ENCODE results near the gene DOLK.

Gene DOLK

GRCh38 chr9:128906741-128907140 lies 40.7 kb downstream of the DOLK start:
- DNase-seq (ENCODE audit: low spot score), result no peak

GRCh38 chr9:128905964-128906363 lies 41.4 kb downstream of the DOLK start:
- no peak for DNase-seq (ENCODE audit: low spot score)

GRCh38 chr9:128903871-128904620 lies 43.4 kb downstream of the DOLK start:
- DNase-seq (ENCODE audit: low spot score), result no peak

DNA sequence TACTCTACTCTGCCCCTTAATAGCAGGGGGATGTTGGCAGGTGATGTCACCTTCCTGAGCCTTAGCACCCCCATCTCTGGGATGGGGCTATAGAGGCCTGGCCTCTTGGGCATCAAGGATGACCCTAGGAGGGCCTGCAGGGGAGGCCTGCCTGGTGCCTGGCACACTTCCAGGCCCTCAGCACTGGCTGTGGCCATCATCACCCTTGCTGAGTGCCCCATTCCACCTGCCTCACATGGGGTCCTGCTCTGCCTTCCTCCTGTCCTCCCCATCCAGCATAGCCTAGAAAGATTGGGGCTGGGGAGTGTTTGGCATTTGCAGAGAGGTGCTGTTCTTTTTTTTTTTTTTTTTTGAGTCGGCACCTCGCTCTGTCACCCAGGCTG lies 44.3 kb downstream of the DOLK start:
- DNase-seq (ENCODE audit: low spot score), result no peak

- no peak for DNase-seq (ENCODE audit: low spot score)
These were observed 44.9 kb downstream of the DOLK start for GRCh38 chr9:128902351-128903078.

DNA sequence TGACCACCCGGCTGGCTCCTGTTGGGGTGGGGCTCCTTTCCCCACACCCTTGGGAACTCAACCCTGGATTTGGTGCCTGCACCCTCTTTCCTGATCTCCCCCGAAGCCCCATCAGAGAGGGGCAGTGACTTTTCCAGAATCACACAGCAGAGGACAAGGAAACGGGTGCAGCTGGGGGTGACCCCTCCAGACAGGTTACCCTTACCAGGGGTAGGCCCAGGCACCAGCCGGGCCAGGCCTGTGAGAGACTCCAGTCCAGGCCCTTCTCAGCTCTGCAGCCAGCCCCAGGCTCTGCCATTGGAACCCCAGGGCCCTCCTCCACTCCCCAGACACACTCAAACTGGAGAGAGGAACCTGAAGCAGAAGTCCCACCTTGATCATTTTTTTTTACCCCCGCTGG lies 45.6 kb downstream of the DOLK start:
- no peak for DNase-seq (ENCODE audit: low spot score)

GRCh38 chr9:128901379-128901778 lies 46.0 kb downstream of the DOLK start:
- DNase-seq (ENCODE audit: low spot score), result no peak

GRCh38 chr9:128899566-128900322 lies 47.7 kb downstream of the DOLK start:
- DNase-seq (ENCODE audit: low spot score), result no peak

DNA sequence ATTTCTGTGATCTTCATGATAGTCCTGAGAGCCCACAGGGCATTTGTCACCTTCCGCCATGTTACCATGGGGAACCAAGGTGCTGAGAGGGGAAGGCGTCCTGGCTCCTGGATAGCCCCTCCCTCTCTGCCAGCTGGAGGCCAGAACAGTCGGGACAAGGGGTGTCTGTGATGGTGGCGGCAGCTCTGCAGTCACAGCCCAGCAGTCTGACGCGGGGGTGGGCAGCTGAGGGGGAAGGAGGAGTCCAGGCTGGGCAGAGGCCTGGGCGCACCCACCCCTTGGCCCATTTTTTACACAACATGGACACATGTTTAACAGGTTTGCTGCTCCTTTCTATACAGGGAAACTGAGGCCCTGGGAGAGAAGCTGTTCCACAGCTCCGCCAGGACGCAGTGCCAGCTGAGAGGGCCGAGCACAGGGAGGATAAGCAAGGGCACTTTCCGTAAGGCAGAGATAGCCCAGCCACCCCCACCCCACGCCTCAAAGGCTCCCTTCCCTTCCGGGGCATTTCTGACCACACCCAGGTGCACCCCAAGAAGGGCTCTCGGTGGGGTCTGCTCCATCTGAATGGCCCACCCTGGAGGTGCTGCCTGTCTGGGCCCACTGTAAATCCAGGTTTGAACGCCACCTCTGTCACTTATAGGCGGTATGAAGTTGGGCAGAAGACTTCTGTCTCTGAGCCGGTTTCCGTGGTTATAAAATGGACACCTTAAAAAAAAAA lies 48.4 kb downstream of the DOLK start:
- no peak for DNase-seq (ENCODE audit: low spot score)

- no peak for DNase-seq (ENCODE audit: low spot score)
These were observed 49.0 kb downstream of the DOLK start for GRCh38 chr9:128898382-128898781.

- DNase-seq (ENCODE audit: low spot score), result no peak
These were observed 51.8 kb downstream of the DOLK start for GRCh38 chr9:128895556-128895955.

All from AG08396 (cell line).